Ectodermal cell (in vitro differentiated cells): Measurements from ENCODE around the gene MEAK7.

Experiments
- H3K27ac ChIP-seq: 2 replicates; pipeline ENCODE4 v1.7.0; 2013; ENCODE audit warnings: mild to moderate bottlenecking, low read depth, low read length; ENCODE audit not compliant: insufficient read depth, poor library complexity, severe bottlenecking
- H3K27me3 ChIP-seq: 2 replicates; pipeline ENCODE4 v1.7.0; 2013; ENCODE audit warnings: mild to moderate bottlenecking, low read length; ENCODE audit not compliant: insufficient read depth, control insufficient read depth, poor library complexity, severe bottlenecking
- H3K36me3 ChIP-seq: one replicate; pipeline ENCODE4 v1.7.0; 2013; ENCODE audit warnings: low read length; ENCODE audit not compliant: control insufficient read depth, insufficient read depth
- H3K4me1 ChIP-seq: one replicate; pipeline ENCODE4 v1.7.0; 2013; ENCODE audit warnings: low read length; ENCODE audit not compliant: control insufficient read depth, insufficient read depth
- H3K4me3 ChIP-seq: 2 replicates; pipeline ENCODE4 v1.7.0; 2013; ENCODE audit warnings: low read depth, low read length, control low read depth; ENCODE audit not compliant: insufficient read depth
- H3K9me3 ChIP-seq: 2 replicates; pipeline ENCODE4 v1.7.0; 2013; ENCODE audit warnings: mild to moderate bottlenecking, low read length, moderate library complexity; ENCODE audit not compliant: control insufficient read depth
- WGBS, 2 experiments: methylation state at CpG; one replicate each; pipeline ENCODE4 v1.1.7; 2013; ENCODE audit warnings: missing lambda C conversion rate in 2 of 2; 5-methylcytosine and 5-hydroxymethylcytosine counted together

MEAK7 gene

GRCh38 chr16:84466692-84467091 is 37.8 kb downstream of the MEAK7 start:
- WGBS, 2 experiments, result 0% methylated on average over 2 of the region's 4 CpGs
- Histone ChIP-seq H3K27me3 (no peaks in the 10 kb centered on the region), H3K4me3 (no peak overlapping the region), H3K36me3 (peaks cover 9% of the 10 kb centered on the region), H3K4me1 (no peaks in the 10 kb centered on the region), H3K27ac (no peak overlapping the region), H3K9me3 (peaks cover 5% of the 10 kb centered on the region)

GRCh38 chr16:84465154-84465553 is 39.3 kb downstream of the MEAK7 start:
- no peak overlapping the region for H3K27ac ChIP-seq
- H3K36me3 ChIP-seq, result peaks cover 9% of the 10 kb centered on the region
- WGBS, 2 experiments, result 88 to 90% methylated on average over 6 of the region's 6 CpGs
- no peaks in the 10 kb centered on the region for H3K27me3 ChIP-seq
- H3K4me1 ChIP-seq, result no peaks in the 10 kb centered on the region
- H3K9me3 ChIP-seq, result peaks cover 5% of the 10 kb centered on the region
- H3K4me3 ChIP-seq, result no peak overlapping the region

GRCh38 chr16:84464116-84464515 is 40.3 kb downstream of the MEAK7 start:
- peaks cover 9% of the 10 kb centered on the region for H3K36me3 ChIP-seq
- WGBS, 2 experiments, result 92 to 96% methylated on average over 6 of the region's 6 CpGs
- no peak overlapping the region for H3K4me3 ChIP-seq
- H3K27me3 ChIP-seq, result no peaks in the 10 kb centered on the region
- H3K4me1 ChIP-seq, result no peaks in the 10 kb centered on the region
- H3K27ac ChIP-seq, result no peak overlapping the region
- peaks cover 5% of the 10 kb centered on the region for H3K9me3 ChIP-seq

DNA sequence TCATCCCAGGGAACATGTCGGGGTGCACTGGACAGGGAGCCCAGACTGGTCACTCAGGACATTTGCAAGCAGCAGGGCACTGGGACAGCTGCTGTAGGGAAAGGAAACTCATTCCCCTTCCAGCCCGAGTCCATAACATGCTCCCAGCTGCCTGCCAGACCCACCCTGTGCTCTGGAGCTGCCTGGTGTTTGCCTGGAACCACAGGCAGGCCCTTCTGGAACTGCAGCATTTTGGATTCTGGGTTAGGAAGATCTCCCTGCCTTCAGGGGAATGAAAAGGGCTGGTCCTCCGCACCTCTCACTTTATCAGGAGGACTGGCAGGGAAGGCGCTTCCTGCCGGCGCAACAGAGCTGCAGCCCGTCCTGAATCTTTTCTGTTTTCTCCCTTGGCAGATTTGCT is 41.2 kb downstream of the MEAK7 start:
- Histone ChIP-seq H3K4me1 (no peaks in the 10 kb centered on the region), H3K9me3 (peaks cover 5% of the 10 kb centered on the region), H3K27ac (no peak overlapping the region), H3K36me3 (peaks cover 9% of the 10 kb centered on the region), H3K4me3 (no peak overlapping the region), H3K27me3 (no peaks in the 10 kb centered on the region)
- 80 to 82% methylated on average over 7 of the region's 7 CpGs for WGBS, 2 experiments

DNA sequence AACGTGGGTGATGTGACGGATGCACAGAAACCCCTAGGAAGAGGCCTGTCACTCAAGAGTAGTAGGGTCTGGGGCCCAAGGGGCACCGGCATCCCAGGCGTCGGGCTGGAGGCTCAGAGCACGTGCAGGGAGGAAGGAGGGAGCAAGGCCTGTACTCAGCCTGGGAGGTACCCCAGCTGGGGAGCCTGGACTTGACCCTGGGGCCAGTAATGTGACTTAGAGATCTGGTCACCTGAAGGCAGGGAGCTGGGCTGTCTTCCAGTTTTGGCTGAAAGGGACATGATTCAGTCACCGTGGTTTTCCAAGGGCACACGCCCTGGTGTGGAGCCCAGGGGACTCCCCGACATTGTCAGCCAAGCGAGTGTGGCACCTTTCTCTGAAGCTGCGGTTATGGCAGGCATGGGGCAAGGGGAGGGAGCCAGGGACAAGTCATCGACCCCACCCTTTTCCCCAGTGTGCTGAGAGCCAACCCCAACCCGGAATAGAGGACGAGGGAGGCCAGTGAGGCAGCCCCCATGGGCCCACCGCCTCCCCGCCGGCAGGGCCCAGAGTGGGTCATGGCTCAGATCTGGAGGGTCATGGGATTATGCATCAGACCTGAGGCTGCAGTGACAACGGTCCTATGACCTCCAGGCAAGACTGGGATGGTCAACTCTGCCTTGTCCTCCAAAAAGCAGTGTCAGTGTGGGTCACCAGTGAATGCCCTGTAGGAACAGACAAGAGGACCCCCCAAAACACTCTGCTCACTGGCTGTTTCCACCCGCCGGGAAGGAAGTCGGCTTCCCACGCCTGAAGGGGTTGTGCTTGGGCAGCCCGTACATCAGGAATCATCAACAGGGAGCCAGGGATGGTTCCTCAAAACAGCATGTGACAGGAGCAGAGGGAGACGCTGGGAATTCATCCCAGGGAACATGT is 41.9 kb downstream of the MEAK7 start:
- H3K4me3 ChIP-seq, result no peak overlapping the region
- no peaks in the 10 kb centered on the region for H3K4me1 ChIP-seq
- WGBS, 2 experiments, result 94% methylated on average over 24 of the region's 24 CpGs

DNA sequence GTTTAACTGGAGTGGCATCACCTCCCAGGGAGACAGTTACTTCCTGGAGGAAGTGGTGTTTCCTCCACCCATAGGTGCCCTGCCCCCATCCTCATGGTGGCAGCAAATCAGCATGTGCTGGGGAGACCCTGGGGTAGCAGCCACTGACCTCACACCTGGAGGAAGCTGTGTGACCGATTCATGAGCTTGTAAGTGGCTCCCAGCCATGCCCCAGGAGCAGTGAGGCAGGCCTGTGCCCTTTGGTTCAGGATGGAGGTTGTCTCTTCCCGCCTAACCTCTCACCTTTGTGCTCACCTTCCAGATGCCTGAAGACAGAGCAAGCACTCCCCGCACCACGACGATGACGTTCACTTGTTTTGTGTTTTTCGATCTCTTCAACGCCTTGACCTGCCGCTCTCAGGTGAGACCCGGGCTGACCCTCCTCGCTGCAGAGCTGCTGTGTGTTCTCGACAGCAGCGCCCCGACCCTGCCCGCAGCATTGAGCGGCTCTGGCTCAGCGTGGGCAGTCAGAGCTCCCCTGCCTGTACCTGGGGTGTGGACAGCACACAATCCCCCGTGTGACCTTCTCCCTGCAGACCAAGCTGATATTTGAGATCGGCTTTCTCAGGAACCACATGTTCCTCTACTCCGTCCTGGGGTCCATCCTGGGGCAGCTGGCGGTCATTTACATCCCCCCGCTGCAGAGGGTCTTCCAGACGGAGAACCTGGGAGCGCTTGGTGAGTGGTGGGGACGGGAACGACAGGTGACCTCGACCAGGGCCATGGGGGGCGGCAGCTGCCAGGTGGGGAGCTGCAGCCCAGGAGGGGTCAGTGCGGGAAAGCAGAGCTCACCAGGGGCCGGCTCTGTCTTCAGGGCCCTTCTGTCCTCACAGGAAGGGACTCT is 42.8 kb downstream of the MEAK7 start:
- Histone ChIP-seq H3K36me3 (no peaks in the 10 kb centered on the region), H3K27ac (no peak overlapping the region), H3K4me3 (no peak overlapping the region), H3K9me3 (no peaks in the 10 kb centered on the region), H3K27me3 (no peaks in the 10 kb centered on the region), H3K4me1 (no peaks in the 10 kb centered on the region)
- WGBS, 2 experiments, result 91% methylated on average over 30 of the region's 30 CpGs

More for the DNA sequence above, 41.9 kb downstream of the MEAK7 start:
- Histone ChIP-seq H3K36me3 (peaks cover 4% of the 10 kb centered on the region), H3K27ac (no peak overlapping the region), H3K27me3 (no peaks in the 10 kb centered on the region), H3K9me3 (peaks cover 1% of the 10 kb centered on the region)

DNA sequence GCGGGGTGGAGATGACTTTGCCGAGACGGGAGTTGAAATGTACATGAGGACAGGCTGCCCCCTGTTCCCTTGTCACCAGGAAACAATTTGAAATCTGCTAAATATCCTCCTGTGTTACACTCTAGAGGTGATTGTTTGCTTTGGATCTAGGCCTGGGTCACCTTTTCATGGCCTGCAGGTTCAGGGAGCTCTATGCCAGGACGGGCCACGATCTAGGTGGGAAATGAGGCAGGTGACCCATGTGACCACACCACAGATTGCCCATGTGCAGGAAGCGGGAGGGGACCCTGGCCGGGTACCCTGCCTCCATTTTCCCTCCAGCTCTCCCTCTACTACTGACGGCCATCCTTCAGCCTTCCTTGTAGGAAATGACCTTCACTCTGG is 43.4 kb downstream of the MEAK7 start:
- H3K4me3 ChIP-seq, result no peak overlapping the region
- no peak overlapping the region for H3K27ac ChIP-seq
- H3K9me3 ChIP-seq, result no peaks in the 10 kb centered on the region
- no peaks in the 10 kb centered on the region for H3K36me3 ChIP-seq
- WGBS, 2 experiments, result 94 to 98% methylated on average over 8 of the region's 8 CpGs
- no peaks in the 10 kb centered on the region for H3K4me1 ChIP-seq
- H3K27me3 ChIP-seq, result no peaks in the 10 kb centered on the region

- no peak overlapping the region for H3K27ac ChIP-seq
- H3K4me1 ChIP-seq, result no peaks in the 10 kb centered on the region
- no peaks in the 10 kb centered on the region for H3K27me3 ChIP-seq
- no peaks in the 10 kb centered on the region for H3K9me3 ChIP-seq
- H3K36me3 ChIP-seq, result no peaks in the 10 kb centered on the region
- 85 to 87% methylated on average over 20 of the region's 20 CpGs for WGBS, 2 experiments
- no peak overlapping the region for H3K4me3 ChIP-seq
Observed at GRCh38 chr16:84460406-84461028, 43.9 kb downstream of the MEAK7 start.

- H3K27me3 ChIP-seq, result no peaks in the 10 kb centered on the region
- no peak overlapping the region for H3K4me3 ChIP-seq
- no peak overlapping the region for H3K27ac ChIP-seq
- H3K36me3 ChIP-seq, result no peaks in the 10 kb centered on the region
- 87 to 89% methylated on average over 14 of the region's 14 CpGs for WGBS, 2 experiments
- H3K4me1 ChIP-seq, result no peaks in the 10 kb centered on the region
- no peaks in the 10 kb centered on the region for H3K9me3 ChIP-seq
Observed at GRCh38 chr16:84459941-84460405, 44.5 kb downstream of the MEAK7 start.

- Histone ChIP-seq H3K27ac (no peak overlapping the region), H3K4me1 (no peaks in the 10 kb centered on the region), H3K36me3 (no peaks in the 10 kb centered on the region), H3K4me3 (no peak overlapping the region), H3K27me3 (no peaks in the 10 kb centered on the region), H3K9me3 (no peaks in the 10 kb centered on the region)
- 88 to 97% methylated on average over 2 of the region's 2 CpGs for WGBS, 2 experiments
Observed at GRCh38 chr16:84459533-84459894, 44.9 kb downstream of the MEAK7 start.
